Fibroblast of the conjunctiva (primary cell): ENCODE measurements around the gene PDS5B.
A peak's percentile ranks its signal among the peaks of the same experiment; 100 is the strongest.
"Not testable (repeated sequence)": the region's sequence is repeated elsewhere in the genome, so short reads cannot be mapped to it uniquely, and the experiment has no call there.

Experiments used
- DNase-seq: peaks from one replicate; pipeline ENCODE4 v3.0.0-alpha.2; 2010; ENCODE audit warnings: low read depth

Gene PDS5B, protein sequence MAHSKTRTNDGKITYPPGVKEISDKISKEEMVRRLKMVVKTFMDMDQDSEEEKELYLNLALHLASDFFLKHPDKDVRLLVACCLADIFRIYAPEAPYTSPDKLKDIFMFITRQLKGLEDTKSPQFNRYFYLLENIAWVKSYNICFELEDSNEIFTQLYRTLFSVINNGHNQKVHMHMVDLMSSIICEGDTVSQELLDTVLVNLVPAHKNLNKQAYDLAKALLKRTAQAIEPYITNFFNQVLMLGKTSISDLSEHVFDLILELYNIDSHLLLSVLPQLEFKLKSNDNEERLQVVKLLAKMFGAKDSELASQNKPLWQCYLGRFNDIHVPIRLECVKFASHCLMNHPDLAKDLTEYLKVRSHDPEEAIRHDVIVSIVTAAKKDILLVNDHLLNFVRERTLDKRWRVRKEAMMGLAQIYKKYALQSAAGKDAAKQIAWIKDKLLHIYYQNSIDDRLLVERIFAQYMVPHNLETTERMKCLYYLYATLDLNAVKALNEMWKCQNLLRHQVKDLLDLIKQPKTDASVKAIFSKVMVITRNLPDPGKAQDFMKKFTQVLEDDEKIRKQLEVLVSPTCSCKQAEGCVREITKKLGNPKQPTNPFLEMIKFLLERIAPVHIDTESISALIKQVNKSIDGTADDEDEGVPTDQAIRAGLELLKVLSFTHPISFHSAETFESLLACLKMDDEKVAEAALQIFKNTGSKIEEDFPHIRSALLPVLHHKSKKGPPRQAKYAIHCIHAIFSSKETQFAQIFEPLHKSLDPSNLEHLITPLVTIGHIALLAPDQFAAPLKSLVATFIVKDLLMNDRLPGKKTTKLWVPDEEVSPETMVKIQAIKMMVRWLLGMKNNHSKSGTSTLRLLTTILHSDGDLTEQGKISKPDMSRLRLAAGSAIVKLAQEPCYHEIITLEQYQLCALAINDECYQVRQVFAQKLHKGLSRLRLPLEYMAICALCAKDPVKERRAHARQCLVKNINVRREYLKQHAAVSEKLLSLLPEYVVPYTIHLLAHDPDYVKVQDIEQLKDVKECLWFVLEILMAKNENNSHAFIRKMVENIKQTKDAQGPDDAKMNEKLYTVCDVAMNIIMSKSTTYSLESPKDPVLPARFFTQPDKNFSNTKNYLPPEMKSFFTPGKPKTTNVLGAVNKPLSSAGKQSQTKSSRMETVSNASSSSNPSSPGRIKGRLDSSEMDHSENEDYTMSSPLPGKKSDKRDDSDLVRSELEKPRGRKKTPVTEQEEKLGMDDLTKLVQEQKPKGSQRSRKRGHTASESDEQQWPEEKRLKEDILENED (N-terminal part only)

DNA sequence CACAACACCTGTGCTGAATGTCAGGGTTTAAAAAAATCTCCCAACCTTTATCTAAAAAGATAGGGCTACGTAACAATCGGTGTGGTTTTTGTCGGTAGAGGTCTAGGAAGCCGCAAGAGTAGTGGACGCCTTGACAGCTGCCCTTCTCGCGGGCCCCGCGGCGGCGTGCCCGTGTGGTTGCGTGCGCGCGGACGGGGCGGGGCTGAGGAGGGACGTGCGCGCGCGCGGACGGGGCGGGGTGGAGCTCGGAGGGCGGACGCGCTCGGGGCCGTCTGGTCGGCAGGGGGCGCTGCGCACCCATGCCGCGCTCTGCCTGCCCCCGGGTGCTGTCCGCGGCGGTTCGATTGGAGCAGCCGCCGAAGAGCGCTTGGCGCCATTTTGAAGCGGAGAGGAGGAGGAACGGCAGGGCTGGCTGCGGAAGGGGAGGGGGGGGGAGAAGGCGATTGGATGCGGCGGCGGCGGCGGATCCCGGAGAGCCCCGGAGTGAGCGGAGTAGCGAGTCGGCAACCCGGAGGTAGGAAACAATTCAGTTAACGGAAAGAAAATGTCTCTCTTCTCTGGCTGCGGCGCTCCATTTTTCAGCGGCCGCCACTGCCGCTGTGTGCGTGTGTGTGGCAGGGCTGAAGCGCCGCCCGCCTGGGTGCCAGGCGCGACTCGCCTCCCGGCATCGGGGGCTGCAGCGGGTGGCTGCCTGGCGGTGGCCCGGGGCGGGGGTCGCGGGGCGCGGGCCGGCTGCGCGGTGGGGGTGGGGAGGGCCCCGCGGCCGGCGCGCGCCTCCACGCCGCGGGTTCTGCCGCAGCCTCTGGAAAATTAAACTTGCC lies at the start of gene PDS5B:
Gene PDS5B (plus strand): TSS at position 373 of the 821 bp plus-strand sequence. CDS start 62,321 bp downstream, outside the sequence.
- peak; percentile 91 for DNase-seq

DNA sequence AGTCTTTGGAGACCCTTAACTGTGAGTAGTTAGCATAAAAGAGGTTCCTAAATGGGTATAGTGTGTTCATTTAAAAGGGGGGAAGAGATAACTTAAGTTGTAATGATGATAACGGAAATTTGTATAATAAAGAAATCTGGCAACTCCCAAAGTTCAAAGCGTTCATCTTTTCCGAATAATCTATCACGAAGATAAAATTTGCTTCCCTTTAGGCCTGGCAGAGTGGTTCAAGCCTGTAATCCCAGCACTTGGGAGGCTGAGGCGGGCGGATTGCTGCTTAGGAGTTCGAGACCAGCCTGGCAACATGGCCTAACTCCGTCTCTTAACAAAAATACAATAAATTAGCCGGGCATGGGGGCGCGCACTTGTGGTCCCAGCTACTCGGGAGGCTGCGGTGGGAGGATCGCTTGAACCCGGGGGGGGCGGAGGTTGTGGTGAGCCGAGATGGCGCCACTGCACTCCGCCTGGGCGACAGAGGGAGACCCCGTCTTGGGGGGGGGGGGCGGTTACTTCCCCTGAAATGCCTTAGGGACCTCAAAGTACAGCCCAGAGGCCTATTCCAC lies 48.6 kb upstream of the PDS5B start:
- no peak for DNase-seq

DNA sequence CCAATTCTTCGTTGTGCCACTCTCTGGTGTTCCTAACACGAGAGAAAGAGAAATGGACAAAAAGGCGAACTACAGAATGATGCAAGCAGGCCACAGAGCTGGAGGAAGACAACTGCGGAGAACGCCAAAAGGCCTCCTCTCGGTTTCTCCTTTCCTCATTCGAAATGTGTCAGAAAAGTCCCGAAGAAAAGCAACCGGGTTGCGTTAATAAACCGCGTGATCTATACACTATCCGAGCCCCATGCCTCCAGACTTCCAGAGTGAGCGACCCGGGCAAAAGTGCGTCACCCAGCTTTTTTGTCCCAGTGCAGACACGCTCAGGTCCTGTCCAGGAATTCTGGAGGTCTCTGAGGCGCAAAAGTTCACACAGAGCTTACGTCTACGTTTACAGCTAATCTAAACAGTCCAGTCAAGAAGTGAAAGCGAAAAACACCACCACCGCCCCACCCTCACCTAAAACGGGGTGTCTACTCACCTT lies 48.1 kb upstream of the PDS5B start:
- peak; percentile 14 for DNase-seq

DNA sequence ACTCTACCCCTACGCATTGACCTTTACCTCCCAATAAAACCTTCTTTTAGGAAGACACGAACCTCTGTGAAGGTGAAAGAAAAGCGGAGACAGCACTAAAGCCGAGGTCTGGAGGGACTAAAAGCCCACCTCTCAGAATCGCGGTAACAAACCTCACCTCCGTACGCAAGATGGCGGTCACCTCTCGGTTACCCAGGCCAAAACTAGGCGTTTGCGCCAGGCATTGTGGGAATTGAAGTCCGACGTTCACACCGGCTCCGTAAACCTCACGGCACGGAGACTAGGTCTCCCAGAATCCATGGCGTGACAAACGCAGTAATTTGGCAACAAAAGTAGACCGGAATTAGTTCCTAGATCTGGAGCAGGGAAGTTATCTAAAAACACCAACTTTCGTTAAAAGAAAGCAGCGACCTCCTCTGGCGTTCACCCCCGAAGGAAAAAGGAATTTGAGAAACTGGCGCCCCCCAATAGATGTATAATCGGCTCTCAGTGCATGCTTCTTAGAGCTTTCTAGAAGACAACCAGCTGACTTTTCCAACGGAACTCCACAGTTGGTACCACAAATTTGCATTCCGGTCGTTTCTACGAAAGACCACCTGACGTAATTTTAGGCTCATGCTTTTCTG lies 47.5 kb upstream of the PDS5B start, which contains the start of gene N4BP2L2:
Gene N4BP2L2 (minus strand): TSS at position 175 of the 626 bp plus-strand sequence. CDS start 1,768 bp downstream, outside the sequence.
- DNase-seq: peak; percentile 96

DNA sequence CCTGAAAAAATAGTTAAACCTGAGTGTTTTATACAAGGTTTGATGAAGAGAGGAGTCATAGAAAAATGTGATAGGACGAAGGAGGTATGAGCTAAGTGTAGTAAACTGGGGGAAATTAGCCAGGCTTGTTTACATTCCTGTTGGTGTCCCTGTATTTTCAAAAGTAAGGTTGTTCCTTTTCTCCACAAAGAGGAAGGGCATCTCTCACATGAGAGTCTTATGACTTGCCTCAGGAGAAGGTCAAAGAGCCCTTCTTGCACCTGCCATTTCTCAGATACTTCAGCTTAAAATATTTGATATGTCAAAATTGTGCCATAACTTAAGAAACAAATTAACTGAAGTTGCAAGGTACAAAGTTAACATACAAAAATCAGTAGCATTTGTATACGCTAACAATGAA lies 44.0 kb upstream of the PDS5B start:
- no peak for DNase-seq

DNA sequence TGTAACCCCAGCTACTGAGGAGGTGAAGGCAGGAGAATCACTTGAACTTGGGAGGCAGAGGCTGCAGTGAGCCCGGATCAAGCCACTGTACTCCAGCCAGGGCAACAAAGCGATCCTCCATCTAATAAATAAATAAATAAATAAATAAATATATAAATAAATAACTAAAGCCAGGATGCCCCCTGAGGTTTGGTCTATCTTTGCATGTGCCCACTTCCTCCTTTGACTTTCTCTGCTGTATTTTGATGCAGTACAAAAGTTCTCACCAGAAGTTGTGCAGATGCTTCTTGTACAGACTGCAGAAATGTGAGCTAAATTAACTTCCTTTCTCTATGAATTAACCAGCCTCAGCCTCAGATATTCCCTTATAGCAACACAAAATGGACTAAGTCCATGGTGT lies 41.2 kb upstream of the PDS5B start:
- no peak for DNase-seq

DNA sequence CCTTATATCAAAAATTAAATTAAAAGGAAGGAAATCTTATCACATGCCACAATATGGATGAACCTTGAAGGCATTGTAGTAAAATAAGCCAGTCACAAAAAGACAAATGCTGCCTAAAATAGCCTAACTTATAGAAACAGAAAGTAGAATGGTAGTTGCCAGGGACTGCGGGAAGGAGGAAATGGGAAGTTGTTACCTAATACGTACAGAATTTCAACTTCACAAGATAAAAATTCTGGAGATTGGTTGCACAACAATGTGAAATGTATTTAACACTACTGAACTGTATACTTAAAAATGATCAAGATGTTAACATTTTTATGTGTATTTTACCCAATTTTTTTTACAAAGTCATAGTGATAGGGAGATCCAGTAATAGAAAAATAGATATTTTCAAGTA lies 37.4 kb upstream of the PDS5B start:
- no peak for DNase-seq

DNA sequence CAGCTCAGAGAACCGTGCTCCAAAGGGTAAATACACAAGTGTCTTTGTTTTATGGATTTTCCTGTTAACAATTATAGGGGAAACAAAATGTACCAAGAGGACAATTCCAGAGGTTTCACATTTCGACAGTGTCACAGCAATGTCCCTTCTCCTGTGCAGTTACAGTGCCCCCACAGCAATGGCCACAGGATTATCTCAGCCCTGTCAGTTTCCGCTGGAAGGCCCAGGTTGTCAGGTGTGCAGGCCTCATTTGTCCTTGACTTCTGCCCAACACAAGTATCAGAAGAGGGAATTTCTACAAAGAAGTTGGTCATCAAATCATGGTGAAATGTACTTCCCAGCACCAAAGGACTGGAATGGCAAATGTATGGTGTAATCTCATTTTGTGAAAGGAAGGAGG lies 36.5 kb upstream of the PDS5B start:
- DNase-seq: no peak

DNA sequence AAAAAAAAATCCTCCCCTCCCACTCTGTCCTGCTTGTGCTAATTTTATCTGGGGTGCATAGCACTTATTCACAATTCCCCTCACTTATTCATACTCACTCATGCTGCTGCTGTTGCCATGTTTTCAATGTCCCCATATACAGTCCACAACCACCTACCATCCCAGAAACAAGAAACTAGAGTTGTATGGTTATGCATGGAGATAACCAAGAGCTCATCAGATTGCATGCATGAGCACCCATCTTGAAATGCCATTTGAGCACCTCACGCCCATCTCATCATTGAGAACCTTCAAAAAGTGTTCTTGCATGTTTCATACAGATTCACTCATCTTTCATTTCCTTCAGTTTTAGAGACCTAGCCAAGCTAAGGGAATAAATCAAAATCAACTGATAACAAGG lies 32.5 kb upstream of the PDS5B start:
- DNase-seq: no peak

DNA sequence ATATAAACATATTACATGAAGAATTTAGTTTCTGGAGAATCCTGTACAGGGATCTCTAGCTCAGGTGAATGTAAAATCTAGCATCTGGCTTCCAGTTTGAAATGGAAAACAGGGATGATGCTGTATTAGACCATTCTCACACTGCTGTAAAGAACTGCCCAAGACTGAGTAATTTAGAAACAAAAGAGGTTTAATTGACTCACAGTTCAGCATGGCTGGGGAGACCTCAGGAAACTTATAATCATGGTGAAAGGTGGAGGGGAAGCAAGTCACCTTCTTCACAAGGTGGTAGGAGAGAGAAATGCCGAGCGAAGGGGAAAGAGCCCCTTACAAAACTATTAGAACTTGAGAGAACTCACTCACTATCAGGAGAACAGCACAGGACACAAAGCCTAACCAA lies 30.6 kb upstream of the PDS5B start:
- DNase-seq: no peak

DNA sequence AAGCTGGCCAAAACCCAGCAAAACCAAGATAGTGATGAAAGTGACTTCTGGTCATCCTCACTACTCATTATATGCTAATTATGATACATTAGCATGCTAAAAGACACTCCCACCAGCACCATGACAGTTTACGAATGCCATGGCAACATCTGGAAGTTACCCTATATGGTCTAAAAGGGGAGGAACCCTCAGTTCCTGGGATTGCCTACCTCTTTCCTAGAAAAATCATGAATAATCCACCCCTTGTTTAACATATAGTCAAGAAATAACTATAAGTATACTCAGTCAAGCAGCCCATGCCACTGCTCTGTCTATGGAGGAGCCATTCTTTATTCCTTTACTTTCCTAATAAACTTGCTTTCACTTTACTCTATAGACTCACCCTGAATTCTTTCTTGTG lies 25.4 kb upstream of the PDS5B start:
- not testable (repeated sequence) for DNase-seq

DNA sequence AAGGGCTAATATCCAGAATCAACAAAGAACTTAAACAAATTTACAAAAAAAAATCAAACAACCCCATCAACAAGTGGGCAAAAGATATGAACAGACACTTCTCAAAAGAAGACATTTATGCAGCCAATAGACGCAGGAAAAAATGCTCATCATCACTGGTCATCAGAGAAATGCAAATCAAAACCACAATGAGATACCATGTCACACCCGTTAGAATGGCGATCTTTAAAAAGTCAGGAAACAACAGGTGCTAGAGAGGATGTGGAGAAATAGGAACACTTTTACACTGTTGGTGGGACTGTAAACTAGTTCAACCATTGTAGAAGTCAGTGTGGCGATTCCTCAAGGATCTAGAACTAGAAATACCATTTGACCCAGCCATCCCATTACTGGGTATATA lies 10.6 kb upstream of the PDS5B start:
- DNase-seq: not testable (repeated sequence)

DNA sequence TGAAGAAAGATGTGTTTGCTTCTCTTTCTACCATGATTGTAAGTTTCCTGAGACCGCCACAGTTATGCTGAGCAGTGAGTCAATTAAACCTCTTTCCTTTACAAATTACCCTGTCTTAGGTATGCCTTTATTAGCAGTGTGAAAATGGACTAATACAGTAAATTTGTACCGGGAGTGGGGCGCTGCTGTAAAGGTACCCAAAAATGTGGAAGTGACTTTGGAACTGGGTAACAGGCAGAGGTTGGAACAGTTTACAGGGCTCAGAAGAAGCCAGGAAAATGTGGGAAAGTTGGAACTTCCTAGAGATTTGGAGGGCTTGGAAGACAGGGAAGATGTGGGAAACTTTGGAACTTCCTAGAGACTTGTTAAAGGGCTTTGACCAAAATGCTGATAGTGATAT lies 9.2 kb upstream of the PDS5B start:
- DNase-seq: no peak

DNA sequence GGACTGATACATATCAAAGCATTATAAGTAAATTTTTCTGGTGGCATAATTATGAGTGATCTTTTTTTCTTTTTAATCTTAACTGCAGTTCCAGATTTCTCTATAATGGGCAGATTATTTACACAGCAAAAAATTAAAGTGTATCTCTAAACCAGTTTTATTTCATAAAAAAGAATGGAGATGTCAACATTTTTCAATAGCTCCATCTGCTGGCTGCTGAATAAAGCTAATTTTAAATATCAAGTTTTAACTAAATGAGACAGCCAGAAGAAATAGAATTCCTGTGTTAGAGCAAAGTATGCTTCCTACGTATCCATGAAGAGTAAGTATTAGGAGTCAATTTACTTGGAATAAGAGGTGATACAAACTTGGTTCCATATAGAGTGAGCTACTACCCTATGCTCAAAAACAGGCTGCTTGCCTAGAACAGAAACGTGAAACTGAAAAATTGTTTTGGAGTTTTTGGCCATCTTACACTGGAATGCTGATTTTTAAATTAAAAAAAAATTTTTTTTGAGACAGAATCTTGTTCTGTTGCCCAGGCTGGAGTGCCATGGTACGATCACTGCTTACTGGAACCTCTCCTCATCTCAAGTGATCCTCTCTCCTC lies 5.0 kb upstream of the PDS5B start:
- DNase-seq: no peak

DNA sequence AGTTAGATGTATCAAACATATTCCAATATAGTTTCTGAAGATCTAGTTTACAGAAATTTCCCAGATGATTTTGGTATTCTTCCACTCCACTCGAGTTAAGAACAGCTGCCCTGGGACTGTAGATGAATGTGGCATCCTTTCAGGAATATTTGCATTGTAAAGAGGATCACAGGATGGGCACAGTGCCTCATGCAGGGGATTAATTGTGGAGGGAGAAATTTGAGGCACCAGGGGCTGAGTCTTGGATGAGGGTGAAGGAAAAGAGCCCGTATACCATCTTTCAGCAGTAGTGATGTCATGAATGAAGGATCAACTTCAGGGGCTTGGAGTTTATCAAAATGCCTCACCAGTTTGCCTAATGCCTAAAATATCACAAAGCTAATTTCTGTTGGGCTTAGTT lies 4.0 kb upstream of the PDS5B start:
- DNase-seq: no peak

DNA sequence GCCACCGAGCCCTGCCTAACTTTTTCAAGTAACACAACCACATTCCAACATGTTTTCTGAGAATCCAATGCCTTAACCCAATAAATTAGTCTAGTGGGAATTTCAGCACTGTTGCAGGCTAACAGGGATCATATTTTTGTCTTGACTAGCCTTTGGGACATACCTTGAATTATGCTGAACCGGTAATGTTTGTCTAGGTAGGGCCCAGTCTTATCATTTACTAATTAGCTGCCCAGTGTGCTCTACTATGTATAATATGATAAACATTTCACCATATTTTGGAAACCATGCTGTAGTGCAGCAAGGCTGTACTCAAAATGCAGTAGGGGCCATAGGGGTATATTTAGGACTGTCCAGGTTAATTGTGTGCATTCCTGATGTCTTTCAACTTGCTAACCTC lies 3.3 kb upstream of the PDS5B start:
- DNase-seq: no peak

DNA sequence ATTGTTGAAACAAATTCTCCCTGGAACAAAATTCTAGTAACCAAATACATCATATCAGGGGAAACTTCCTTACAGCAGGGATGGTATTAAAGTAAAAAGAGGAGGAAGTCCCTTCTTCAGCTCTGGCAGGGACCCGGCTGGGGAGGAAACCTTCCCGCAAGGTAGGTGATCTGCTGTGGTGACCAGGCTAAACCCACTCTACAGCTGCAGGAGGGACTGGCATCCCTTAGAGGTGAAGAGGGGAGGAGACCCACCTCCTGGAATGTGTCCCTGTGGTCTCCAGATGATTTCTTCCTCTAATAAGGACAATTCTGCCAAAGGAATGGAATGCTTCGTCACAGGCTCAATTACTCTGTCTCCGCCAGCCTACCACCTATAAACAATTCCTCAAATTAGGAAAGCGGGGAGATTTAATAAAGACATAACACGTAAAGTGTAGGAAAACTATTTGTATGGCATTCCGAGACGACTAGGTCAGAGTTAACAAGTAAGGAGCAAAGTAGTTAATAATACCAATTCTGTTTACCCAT lies 637 bp upstream of the PDS5B start:
- DNase-seq: no peak

DNA sequence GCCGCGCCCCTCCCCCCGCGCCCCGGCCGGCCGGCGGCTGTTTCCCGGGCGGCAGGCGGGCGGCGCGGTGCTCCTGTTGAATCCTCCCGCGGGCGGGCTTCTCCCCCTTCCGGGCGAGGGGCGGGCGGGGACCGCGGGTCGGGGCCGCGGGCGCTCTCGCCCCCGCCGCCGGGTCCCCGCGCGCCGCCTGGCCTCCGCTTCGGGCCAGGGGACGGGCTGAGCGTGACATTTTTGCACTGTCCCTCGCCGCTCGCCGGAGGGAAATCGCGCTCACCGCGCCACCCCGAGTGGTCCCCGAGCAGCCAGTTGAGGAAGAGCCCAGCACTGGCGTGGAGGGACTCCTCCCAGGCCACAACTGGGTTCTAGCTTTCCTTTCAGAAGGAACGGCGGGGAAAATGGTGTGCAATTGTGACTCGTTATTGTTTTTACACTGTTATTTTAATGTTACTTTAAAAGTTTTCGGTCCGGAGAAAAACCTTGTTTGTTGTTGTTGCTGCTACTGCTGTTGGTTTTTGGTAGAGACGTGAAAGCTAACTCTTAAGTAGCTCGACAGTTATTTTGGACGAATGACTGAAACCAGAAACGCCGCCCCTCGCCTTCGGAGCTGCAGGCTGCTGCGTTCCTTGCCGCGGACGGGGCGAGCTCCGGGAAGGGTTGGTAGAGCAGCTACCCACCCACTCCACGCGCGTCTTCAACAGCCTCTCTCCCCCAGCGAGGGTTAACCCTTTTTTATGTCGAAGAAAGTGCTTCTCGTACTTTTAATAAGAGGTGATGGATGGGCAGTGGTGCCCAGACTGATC lies 959 bp downstream of the PDS5B start:
- DNase-seq: no peak

DNA sequence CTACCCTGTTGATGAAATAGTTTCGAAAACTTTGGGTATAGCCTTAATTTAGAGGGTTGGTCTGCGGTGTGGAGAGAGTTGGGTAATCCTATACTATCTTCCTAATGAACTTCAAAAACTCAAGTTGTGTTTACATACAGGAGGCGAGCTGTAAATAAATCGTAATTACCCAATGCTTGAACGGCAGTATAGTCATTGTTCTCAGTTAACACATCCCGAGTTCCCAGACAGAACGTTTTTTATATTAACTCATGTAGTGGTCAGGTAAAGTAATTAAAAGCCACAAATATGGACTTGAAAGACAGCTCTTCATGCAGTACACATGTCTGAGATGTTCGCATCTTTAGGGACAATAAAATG lies 1.5 kb downstream of the PDS5B start:
- no peak for DNase-seq
